Inflammatory macrophage (primary cell): ENCODE data around the gene LRRC49.
"Not testable (repeated sequence)": the region's sequence is repeated elsewhere in the genome, so short reads cannot be mapped to it uniquely, and the experiment has no call there.

Experiments
- DNase-seq, 2 donors: peaks; one replicate each; pipeline ENCODE4 v3.0.0-alpha.2; 2020 to 2022

LRRC49 gene

DNA sequence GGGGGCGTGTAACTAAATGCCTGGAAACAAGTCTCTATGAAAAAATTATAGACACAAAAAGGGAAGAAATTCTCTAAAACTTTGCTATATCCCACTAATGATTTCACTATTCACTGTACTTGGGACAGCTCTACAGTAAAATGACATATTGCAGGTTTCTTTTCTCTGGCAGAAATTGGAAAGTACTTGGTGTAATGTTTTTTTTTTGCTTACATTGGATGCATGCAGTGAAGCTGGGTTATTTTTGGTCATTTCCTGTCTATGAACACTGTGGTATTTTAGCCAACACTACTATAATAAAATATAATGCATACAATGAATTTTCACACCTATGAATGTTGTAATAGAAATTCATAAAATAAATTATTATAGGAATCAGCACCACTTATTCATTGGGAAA is 109.7 kb downstream of the LRRC49 start:
- DNase-seq: no peak

- no peak for DNase-seq
Observed at GRCh38 chr15:71003319-71003718, 110.7 kb downstream of the LRRC49 start.

- DNase-seq: not testable (repeated sequence)
Observed at GRCh38 chr15:71004506-71004905, 111.9 kb downstream of the LRRC49 start.

- no peak for DNase-seq
Observed at GRCh38 chr15:71005895-71006294, 113.3 kb downstream of the LRRC49 start.

DNA sequence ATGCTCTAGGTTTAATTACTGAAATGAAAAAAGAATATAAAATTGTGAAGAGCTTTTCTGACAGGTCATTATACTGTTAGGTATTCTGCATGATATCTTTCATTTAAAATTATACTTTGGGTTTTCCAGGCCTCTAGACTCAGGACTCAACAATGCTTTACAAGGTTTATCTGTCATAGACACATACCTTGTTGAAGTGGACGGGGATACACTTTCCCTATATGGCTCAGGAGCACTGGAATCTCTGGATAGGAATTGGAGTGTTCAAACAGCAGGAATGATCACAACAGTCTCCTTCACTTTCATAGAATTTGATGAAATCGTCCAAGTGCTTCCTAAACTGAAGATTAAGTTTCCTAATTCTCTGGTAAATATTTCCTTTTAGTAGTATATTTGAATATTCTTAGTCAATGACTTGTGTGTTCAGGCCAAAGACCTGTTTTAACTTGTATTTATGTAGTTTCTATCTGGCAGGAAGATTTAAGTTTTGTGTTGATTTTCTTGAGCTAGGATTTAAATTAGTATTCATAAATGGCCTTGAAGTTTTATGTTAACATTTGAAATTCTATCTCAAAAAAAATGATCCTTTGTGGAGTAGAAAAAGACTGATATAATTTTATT is 115.7 kb downstream of the LRRC49 start:
- no peak for DNase-seq

- DNase-seq: no peak
Observed at GRCh38 chr15:71010472-71010871, 117.8 kb downstream of the LRRC49 start.

- DNase-seq: no peak
Observed at GRCh38 chr15:71010997-71011396, 118.4 kb downstream of the LRRC49 start.

GRCh38 chr15:71011503-71012155 is 119.0 kb downstream of the LRRC49 start:
- peak; percentile 7 to 18 for DNase-seq

- no peak for DNase-seq
Observed at GRCh38 chr15:71013446-71013845, 120.8 kb downstream of the LRRC49 start.

GRCh38 chr15:71015342-71015741 is 122.7 kb downstream of the LRRC49 start:
- no peak for DNase-seq

DNA sequence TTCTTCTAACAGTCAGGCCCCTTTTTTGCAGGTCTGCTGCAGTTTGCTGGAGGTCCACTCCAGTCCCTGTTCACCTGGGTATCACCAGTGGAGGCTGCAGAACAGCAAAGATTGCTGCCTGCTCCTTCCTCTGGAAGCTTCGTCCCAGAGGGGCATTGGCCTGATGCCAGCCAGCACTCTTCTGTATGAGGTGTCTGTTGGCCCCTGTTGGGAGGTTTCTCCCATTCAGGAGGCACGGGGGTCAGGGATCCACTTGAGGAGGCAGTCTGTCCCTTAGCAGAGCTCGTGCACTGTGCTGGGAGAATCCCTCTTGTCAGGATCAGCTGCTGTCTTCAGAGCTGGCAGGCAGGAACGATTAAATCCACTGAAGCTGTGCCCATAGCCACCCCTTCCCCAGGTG is 138.6 kb downstream of the LRRC49 start:
- not testable (repeated sequence) for DNase-seq

- not testable (repeated sequence) for DNase-seq
Observed at GRCh38 chr15:71035478-71035877, 142.9 kb downstream of the LRRC49 start.

DNA sequence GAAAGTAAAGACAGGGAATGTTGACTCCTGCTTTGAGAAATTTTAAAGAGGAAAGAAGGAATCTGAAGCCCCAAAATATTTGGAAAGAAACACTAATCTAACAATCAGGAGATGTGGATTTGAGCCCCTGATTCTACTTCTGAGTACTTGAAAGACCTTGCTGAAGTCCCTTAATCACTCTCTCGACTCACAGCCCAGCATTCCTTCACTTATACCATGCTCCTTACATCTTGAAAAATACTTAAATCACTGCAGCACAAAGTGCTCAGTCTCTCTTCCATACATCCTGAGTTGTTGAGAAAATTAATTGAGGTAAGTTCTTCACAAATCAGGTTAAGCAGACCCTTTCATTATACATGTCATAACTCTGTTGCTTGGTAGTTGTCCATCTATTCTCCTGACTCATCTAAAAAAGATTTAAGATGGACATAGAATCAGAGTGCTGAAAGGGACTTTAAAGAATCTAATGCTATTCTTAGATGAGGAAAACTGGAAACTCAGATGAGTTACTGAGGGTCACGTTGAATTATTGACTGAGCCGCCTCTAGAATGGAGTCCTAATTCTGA is 149.8 kb downstream of the LRRC49 start:
- no peak for DNase-seq

DNA sequence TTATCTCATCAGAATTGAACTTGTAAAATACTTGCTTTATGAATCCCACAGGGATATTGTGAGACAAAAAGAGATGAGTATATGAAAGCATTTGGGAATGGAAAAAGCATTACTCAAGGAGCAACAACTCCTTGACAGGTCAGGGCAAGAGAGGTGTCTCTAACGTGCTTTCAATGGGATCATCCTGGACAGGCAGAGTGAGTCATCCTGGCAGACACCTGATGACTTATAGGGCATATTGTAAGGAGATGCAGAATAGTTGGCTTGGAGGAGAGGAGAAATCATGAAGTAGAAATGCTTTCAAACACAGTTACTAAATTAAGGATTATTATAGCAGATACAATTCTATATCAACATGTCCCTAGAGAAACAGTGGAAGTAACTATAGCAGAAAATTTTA is 150.7 kb downstream of the LRRC49 start:
- DNase-seq: no peak

DNA sequence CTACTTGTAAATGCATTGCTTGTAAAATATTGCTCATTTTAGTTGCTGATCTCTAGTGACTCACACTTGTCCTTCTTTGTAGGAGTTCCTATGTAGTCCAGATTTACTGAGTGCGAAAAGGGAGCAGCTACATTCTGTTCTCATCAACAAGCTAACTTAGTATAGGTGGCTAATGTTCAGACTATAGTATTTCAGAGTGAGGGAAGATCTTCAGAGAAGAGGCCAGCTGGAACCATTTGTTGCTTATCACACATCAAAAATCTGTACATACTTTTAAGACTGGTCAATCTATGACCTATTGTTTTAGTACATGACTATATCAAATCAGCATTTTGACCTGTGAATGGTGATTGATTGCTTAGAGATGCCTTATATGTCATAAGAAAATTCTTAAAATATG is 151.4 kb downstream of the LRRC49 start:
- DNase-seq: no peak

DNA sequence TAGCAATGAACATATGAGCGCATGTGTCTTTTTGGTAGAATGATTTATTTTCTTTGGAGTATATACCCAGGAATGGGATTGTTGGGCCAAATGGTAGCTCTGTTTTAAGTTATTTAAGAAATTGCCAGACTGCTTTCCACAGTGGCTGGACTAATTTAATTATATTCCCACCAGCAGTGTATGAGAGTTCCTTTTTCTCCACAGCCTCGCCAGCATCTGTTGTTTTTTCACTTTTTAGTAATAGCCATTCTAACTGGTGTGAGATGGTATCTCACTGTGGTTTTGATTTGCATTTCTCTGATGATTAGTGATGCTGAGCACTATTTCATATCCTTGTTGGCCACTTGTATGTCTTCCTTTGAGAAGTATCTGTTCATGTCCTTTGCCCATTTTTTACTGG is 153.5 kb downstream of the LRRC49 start:
- DNase-seq: not testable (repeated sequence)

DNA sequence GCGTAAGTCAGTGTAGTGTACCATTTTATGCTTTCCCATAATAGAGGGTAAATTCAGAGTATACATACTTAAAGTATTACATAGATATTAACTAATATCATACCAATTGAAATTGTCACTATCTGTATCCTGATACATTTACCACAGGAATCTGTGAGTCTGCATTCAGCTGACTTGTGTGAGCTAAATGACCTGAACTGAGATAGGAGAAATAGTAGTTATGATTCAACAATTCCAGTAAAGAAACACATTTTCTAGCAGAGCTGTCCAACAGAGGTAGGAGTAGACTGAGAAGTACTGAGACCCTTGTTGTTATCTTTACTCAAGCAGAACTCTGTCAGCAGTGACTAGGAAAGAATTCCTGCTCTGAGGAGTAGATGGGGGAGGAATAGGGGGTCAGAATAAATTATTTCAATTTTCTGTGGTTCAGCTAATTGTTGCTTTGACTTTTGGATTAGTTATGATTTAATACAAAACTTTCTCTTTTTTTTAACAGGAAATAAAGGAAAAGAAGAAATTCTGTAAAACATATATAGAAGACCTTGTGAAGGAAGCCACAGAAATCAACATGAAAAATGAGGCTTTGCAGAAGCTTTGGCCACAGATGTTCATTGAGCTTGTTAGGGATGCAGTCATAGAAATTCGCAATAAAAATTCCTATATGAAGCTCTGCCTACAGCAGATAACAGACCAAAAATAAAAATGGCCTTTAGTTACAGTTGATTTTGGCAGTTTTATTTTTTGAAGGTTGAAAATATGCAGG is 156.5 kb downstream of the LRRC49 start:
- no peak for DNase-seq

- DNase-seq: no peak
Observed at GRCh38 chr15:71049706-71050422, 157.2 kb downstream of the LRRC49 start.

DNA sequence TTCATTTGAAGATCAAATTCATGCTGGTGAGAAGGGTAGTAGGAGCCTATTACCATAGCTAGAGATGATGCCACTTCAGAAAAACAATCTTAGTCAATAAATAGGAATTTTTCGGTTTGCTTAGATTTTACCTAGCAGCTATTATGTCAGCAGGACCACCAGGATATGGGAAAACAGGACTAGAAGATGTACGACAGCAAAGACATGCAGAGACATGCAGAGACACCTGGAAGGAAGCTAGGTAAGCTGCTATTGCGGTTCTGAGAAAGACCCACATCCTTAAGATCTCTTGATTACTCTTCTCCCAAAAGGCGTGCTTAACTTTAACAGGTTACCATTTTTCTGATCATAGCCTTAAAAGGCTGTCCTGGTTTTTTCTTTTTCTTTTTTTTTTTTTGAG is 157.8 kb downstream of the LRRC49 start:
- DNase-seq: no peak

DNA sequence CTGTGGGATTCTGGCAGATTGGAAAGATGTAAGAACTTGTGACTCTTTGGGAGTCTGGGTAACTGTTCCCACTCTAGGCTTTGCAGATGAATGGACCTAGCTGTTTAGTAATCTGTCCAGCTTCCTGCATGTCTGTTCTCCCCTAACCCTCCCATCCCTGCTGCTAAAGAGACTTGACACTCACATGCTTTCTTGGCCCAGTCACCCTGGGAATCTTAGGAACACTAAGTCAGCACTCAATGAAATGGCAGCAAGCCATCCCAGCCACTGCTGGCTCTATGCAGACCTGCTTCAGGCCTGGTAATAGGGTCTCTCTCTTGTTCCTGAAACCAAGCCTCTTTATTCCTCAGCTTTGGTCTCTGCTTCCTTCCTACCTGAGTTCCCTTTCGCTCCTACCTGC is 158.9 kb downstream of the LRRC49 start:
- no peak for DNase-seq

GRCh38 chr15:71052356-71052755 is 159.7 kb downstream of the LRRC49 start:
- no peak for DNase-seq

- DNase-seq: no peak
Observed at GRCh38 chr15:71054286-71054952, 161.8 kb downstream of the LRRC49 start.
